CD4-positive, alpha-beta T cell treated with Interleukin-12 subunit alpha and Interleukin-12 subunit beta, for 1 hour (primary cell): ENCODE data around the gene GAREM1.
"Not testable (repeated sequence)": the region's sequence is repeated elsewhere in the genome, so short reads cannot be mapped to it uniquely, and the experiment has no call there.

ENCODE experiments used
- DNase-seq: peaks from one replicate; pipeline ENCODE4 v3.0.0-alpha.2; 2020

The GAREM1 gene

GRCh38 chr18:32321826-32322225 lies 148.9 kb downstream of the GAREM1 start:
- DNase-seq: no peak

GRCh38 chr18:32319084-32319483 lies 151.6 kb downstream of the GAREM1 start:
- no peak for DNase-seq

GRCh38 chr18:32318581-32318980 lies 152.1 kb downstream of the GAREM1 start:
- no peak for DNase-seq

GRCh38 chr18:32317651-32318050 lies 153.0 kb downstream of the GAREM1 start:
- no peak for DNase-seq

GRCh38 chr18:32315881-32316280 lies 154.8 kb downstream of the GAREM1 start:
- DNase-seq: no peak

- DNase-seq: no peak
Measured at GRCh38 chr18:32310774-32311173, 159.9 kb downstream of the GAREM1 start.

GRCh38 chr18:32310101-32310500 lies 160.6 kb downstream of the GAREM1 start:
- DNase-seq: no peak

- no peak for DNase-seq
Measured at GRCh38 chr18:32308493-32309120, 162.1 kb downstream of the GAREM1 start.

GRCh38 chr18:32303400-32303799 lies 167.3 kb downstream of the GAREM1 start:
- no peak for DNase-seq

GRCh38 chr18:32302806-32303205 lies 167.9 kb downstream of the GAREM1 start:
- no peak for DNase-seq

GRCh38 chr18:32301976-32302743 lies 168.5 kb downstream of the GAREM1 start:
- DNase-seq: no peak

- DNase-seq: no peak
Measured at GRCh38 chr18:32301361-32301760, 169.3 kb downstream of the GAREM1 start.

- DNase-seq: no peak
Measured at GRCh38 chr18:32300914-32301313, 169.8 kb downstream of the GAREM1 start.

- DNase-seq: no peak
Measured at GRCh38 chr18:32299484-32299883, 171.2 kb downstream of the GAREM1 start.

GRCh38 chr18:32298171-32298667 lies 172.5 kb downstream of the GAREM1 start:
- no peak for DNase-seq

- no peak for DNase-seq
Measured at GRCh38 chr18:32297579-32298170, 173.0 kb downstream of the GAREM1 start.

GRCh38 chr18:32296851-32297250 lies 173.8 kb downstream of the GAREM1 start:
- DNase-seq: no peak

- DNase-seq: no peak
Measured at GRCh38 chr18:32295604-32296003, 175.1 kb downstream of the GAREM1 start.

GRCh38 chr18:32293107-32293506 lies 177.6 kb downstream of the GAREM1 start:
- no peak for DNase-seq

- DNase-seq: not testable (repeated sequence)
Measured at GRCh38 chr18:32291623-32292022, 179.1 kb downstream of the GAREM1 start.

GRCh38 chr18:32290810-32291209 lies 179.9 kb downstream of the GAREM1 start:
- no peak for DNase-seq

GRCh38 chr18:32289483-32290075 lies 181.1 kb downstream of the GAREM1 start:
- peak; percentile 26 for DNase-seq

GRCh38 chr18:32287873-32288272 lies 182.8 kb downstream of the GAREM1 start:
- DNase-seq: no peak

GRCh38 chr18:32287249-32287648 lies 183.4 kb downstream of the GAREM1 start:
- DNase-seq: no peak
